ENCODE data around the gene RNF17.
A peak's percentile ranks its signal among the peaks of the same experiment; 100 is the strongest.
"Not testable (repeated sequence)": the region's sequence is repeated elsewhere in the genome, so short reads cannot be mapped to it uniquely, and the experiment has no call there.

RNF17 gene

GRCh38 chr13:24821207-24821606 lies 57.2 kb downstream of the RNF17 start:
- ChIA-PET POLR2A (no interaction called here), CTCF (no interaction called here)
- TF ChIP-seq CTCF (IDR thresholded peaks at IDR 0.05; ENCODE audit: control extremely low read depth, extremely low read depth, low read depth, missing control alignments): no peak
- no peak for DNase-seq (ENCODE audit: extremely low spot score)

GRCh38 chr13:24822640-24823039 lies 58.7 kb downstream of the RNF17 start:
- peak; percentile 21 for DNase-seq (ENCODE audit: extremely low spot score)
- POLR2A ChIA-PET: no interaction called here
- TF ChIP-seq CTCF (IDR thresholded peaks at IDR 0.05; ENCODE audit: control extremely low read depth, extremely low read depth, low read depth, missing control alignments): no peak
- CTCF ChIA-PET: no interaction called here

GRCh38 chr13:24823122-24823710 lies 59.2 kb downstream of the RNF17 start:
- CTCF ChIA-PET: interaction anchor here (1.2 kb wide), 1 partner anchor 146 kb away, joined by 3 read pairs; no protein-coding TSS in a partner anchor
- DNase-seq (ENCODE audit: extremely low spot score); POLR2A ChIA-PET: not testable (repeated sequence)

- CTCF ChIA-PET: no interaction called here
- TF ChIP-seq CTCF (IDR thresholded peaks at IDR 0.05; ENCODE audit: control extremely low read depth, extremely low read depth, low read depth, missing control alignments): no peak
Measured at GRCh38 chr13:24827799-24828198, 63.8 kb downstream of the RNF17 start.

GRCh38 chr13:24834902-24835510 lies 71.0 kb downstream of the RNF17 start:
- ChIA-PET CTCF (interaction anchor here (1.7 kb wide), 1 partner anchor 10 kb away, joined by 5 read pairs; no protein-coding TSS in a partner anchor), POLR2A (no interaction called here)
- no peak for TF ChIP-seq CTCF (IDR thresholded peaks at IDR 0.05; ENCODE audit: control extremely low read depth, extremely low read depth, low read depth, missing control alignments)
- no peak for DNase-seq (ENCODE audit: extremely low spot score)

More at GRCh38 chr13:24827799-24828198, 63.8 kb downstream of the RNF17 start:
- DNase-seq (ENCODE audit: extremely low spot score): no peak
- POLR2A ChIA-PET: no interaction called here

GRCh38 chr13:24837528-24837927 lies 73.6 kb downstream of the RNF17 start:
- POLR2A ChIA-PET; DNase-seq (ENCODE audit: extremely low spot score); CTCF ChIA-PET: not testable (repeated sequence)

GRCh38 chr13:24842549-24843274 lies 78.7 kb downstream of the RNF17 start:
- DNase-seq (ENCODE audit: extremely low spot score): no peak
- ChIA-PET CTCF (no interaction called here), POLR2A (no interaction called here)
- TF ChIP-seq CTCF (IDR thresholded peaks at IDR 0.05; ENCODE audit: control extremely low read depth, extremely low read depth, low read depth, missing control alignments): no peak

Data from GM10248 (cell line).